Urothelium cell line (cell line): ENCODE measurements around the gene ATRAID.
A peak's percentile ranks its signal among the peaks of the same experiment; 100 is the strongest.
"Not testable (repeated sequence)": the region's sequence is repeated elsewhere in the genome, so short reads cannot be mapped to it uniquely, and the experiment has no call there.

Experiments
- DNase-seq: peaks from one replicate; pipeline ENCODE4 v3.0.0; 2011; ENCODE audit warnings: low spot score, mixed read lengths
- FAIRE-seq: peaks from 2 replicates; lab custom pipeline; 2011; peaks lifted over from hg19 to GRCh38; lab: Jason Lieb, UNC

The ATRAID gene

DNA sequence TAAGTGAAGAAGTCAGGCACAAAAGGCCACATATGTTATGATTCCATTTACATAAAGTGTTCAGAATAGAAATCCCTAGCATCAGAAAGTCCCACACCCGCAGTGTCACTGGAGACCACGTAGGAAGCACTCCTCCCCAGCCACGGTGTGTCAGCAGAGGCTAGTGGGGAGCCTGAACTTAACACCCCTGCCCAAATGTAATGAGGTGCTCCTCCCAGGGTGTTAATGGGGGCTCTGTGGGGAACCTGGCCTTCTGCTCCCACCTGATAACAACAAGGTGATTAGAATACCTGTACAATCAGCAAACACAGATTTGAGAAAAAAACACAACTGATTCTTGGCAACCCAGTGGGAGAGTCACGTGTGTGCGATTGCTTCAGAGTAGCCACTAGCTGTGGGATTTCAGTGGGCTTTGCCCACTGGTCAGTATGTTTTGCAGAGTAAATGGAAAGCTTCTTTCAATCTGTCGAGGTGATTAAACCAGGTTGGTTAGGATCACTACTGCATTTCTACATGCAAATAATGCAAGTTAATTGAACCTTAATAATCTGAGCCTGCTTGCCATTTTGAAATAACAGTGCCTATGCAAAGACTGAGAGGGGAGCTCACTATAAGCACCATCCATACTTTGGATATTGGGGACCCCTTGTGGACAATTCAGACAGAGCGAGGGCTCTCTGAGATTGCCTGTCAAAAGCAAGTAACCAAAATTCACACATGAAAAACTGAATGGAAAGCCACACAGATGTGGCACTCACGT is 20.6 kb upstream of the ATRAID start:
- DNase-seq (peak; percentile 52), FAIRE-seq (no peak)

DNA sequence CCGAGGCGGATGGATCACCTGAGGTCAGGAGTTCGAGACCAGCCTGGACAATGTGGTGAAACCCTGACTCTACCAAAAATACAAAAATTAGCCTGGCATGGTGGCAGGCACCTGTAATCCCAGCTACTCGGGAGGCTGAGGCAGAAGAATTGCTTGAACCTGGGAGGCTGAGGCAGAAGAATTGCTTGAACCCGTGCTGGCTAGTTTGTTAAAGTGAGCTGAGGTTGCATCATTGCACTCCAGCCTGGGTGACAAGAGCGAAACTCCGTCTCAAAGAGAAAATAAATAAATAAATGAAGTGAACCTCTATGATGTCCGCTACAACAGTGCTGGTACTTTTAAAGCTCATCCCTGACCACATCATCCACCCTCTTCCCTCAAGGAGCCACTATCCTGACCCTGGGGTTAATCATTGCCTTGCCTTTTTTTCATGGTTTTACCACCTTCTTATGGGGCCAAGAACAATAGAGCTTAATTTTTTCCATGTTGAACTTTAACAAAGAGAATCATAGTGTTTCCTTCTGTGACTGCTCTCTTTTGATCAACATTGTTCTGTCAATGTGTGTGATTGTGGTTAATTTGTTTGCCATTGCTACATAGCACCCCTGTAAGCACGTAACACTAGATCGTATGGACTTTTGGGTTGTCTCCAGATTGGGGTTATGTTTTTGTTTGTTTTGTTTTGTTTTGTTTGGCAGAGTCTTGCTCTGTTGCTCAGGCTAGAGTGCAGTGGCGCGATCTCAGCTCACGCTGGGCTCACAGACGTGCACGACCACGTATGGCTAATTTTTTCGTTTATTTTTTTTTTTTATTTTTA is 17.1 kb upstream of the ATRAID start:
- DNase-seq (no peak), FAIRE-seq (no peak)

DNA sequence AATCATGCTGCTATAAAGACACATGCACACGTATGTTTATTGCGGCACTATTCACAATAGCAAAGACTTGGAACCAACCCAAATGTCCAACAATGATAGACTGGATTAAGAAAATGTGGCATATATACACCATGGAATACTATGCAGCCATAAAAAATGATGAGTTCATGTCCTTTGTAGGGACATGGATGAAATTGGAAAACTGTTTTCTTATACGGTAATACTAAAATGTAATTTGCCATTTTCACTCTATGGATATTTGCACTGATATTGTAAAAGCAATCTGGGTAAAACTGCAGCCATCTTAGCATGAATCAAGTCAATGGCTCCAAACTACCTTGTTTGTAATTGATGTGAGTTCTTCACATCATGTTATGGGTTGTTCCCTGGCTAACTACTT is 16.0 kb upstream of the ATRAID start:
- not testable (repeated sequence) for DNase-seq, FAIRE-seq

DNA sequence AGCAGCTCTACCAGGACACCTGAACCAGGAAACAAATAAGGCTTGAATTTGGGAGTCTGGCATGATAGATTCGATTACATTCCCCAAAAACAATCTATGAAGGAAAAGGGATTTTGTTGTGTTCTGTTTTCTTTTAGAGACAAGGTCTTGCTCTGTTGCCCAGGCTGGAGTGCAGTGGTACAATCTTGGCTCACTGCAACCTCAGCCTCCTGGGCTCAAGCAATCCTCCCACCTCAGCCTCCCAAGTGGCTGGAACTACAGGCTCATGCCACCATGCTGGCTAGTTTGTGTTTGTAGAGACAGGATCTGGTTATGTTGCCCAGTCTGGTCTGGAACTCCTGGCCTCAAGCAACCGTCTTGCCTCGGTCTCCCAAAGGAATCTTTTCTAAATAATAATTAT is 13.8 kb upstream of the ATRAID start:
- FAIRE-seq, DNase-seq: not testable (repeated sequence)

DNA sequence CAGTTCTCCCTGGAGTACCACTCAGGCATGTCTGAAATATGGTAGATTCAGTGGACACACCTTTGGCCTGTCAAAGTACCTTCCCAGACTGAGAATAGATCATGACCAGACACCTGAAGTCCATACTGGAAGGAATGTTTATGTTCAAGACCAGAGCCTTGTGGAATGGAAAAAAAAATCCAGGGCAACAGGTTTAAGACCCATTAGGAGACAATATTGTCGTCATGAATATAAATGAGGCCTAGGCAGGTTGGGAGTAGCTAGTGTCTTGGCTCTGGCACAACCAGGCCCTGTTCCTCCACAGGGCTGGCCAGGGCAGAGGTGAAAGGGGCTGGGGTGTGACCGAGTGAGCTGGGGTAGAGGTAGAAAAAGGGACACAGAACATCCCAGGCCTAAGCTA is 13.2 kb upstream of the ATRAID start:
- DNase-seq: no peak
- no peak for FAIRE-seq

DNA sequence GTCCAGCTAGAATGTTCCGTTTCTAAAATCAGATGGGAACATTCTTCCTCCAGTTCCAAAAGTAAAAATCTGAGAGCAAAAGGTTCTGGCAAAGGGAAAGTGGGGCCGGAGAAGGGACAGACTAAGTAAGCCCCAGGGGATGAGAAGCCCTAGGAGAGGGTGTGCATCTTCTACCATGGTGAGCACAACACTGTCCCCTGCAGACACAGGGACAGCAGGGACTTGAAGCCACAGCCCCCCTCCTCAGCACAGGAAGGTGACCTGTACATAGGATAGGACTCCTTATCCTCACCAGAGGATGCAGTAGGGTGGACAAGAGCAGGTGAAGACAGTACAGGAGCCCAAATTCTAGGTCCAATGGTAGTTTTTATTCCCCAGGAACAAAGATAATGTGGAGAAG is 12.6 kb upstream of the ATRAID start:
- DNase-seq (no peak), FAIRE-seq (no peak)

DNA sequence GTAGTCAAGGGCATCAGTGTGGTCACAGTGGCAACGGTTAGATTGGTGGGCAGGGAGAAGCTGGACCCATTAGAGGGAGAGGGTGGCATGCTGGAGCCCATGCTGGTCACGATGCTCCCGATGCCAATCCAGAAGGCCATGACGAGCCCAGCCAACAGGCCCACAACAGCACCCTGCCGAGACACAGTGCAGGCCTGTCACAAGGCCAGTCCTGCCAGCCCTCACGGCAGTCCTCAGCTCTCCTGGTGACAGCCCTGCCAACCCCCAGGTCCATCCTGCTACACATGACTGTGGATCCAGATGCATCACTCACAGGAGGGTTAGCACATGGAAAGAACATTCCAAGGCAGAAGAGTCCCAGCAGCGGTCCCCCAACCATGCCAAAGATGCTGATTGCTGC is 10.2 kb upstream of the ATRAID start:
- DNase-seq (no peak), FAIRE-seq (no peak)

DNA sequence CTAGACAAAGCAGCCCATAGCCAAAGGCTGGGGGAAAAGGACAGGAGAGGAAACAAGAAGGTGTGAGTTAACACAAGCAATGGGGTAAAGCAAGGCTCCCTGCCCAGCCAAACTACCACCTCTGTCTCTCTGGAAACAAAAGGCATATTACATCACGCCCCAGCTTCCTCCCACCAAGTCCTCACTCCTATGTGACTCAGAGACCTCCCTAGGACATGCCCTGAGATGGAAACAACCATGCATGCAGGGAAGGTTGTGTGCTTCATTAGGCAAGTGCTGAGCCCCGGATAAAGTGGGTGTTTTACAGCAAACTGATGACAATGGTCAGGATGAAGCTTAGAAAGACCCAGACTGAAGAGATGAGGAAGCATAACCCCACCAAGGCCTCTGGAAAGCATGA is 9.0 kb upstream of the ATRAID start:
- DNase-seq (no peak), FAIRE-seq (no peak)

DNA sequence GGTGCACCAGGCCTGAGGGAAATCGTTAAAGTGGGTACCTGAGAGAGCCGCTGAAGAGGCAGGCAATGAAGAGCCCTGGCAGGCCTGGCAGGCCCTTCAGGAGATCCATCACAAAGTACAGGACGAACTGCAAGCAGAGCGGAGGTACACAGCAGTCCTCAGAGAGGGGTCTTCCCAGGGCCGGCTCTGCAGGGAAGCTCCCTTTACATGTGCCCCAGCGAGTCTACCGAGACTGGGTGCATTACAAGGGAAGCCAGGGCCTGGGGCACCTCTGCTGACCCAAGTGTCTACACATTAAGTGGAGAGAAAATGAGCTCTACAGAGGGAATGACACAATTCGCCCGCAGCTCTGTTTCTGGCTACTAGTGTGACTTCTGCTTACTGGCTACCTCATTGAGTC is 8.1 kb upstream of the ATRAID start:
- DNase-seq (no peak), FAIRE-seq (no peak)

DNA sequence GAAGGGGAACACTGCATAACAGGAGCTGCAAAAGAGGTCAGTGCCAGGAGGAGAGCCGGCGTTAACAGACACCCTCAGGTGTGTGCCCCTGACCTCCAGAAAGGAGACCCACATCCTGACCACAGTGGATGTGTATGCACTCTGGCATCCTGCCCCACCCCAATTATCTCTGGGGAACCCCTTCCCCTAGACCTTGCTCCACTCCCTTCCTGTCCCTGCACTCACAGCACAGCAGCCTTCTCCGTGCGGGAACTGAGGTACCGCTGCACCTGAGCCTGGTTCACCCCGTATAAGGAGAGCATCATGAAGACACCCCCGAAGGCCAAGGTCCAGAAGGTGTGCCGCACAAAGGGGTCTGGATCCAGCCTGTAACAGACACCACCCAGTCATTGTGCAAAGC is 7.3 kb upstream of the ATRAID start:
- FAIRE-seq (no peak), DNase-seq (no peak)

DNA sequence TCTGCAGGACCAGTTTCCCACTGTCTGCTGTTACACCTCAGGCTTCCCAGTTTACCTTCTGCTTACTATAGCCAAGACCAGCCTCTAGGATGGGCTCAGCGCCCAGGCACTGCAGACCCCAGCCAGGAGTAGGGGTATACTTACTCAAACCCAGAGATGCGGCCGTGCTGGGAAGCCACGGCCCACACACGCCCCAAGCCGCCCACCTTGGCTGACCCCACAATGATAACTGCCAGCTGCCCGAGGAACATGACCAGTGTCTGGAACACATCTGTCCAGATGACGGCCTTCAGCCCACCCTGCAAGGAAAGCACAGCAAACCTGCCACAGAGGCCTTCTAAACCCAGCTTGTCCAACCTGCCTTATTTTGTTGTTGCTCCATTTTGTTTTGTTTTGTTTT is 6.6 kb upstream of the ATRAID start:
- DNase-seq (no peak), FAIRE-seq (no peak)

DNA sequence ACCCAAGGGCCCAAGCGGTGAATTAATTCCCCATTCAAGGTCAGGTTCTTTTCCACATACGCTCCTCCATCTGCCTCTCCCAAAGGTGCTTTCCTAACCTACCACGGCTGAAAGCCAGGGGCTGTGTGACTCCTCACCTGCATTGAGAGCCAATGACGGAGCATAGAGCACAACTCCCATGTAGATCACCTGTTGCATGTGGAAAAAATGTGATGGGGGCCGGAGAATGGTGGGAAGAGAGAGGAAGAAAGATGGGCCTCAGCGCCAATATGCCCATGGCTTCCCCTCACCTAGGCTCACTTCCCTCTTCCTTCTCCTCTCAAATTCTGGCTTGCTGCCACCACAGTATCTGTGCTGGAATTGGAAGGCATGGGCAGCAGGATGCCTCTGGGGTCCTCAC is 5.5 kb upstream of the ATRAID start:
- no peak for DNase-seq
- no peak for FAIRE-seq

DNA sequence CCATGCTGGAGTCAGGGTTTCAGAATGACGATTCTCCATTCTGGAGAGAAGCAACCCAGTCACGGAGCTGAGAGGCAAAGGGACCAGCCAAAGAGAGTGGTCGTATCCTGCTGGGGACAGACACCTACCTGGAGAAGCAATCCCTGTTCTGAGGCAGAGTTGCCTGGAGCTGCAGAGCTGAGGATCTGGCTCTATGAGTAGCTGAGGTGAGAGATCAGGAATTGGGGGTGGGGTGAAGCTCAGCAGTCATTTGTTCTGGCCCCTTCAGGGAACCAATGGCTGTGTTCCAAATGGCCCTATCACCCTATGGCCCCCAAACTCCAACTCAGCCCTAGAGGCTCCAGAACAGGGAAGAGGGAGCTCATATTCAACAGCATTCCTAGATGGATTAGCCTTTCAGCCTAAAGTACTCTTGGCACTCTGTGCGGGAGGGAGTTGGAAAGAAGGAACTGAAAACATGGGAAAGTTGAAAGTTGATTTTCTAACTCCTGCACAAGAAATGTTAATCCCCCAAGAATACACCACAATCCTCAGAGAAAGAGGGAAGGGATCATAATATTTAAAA is 3.3 kb upstream of the ATRAID start:
- DNase-seq: no peak
- no peak for FAIRE-seq

DNA sequence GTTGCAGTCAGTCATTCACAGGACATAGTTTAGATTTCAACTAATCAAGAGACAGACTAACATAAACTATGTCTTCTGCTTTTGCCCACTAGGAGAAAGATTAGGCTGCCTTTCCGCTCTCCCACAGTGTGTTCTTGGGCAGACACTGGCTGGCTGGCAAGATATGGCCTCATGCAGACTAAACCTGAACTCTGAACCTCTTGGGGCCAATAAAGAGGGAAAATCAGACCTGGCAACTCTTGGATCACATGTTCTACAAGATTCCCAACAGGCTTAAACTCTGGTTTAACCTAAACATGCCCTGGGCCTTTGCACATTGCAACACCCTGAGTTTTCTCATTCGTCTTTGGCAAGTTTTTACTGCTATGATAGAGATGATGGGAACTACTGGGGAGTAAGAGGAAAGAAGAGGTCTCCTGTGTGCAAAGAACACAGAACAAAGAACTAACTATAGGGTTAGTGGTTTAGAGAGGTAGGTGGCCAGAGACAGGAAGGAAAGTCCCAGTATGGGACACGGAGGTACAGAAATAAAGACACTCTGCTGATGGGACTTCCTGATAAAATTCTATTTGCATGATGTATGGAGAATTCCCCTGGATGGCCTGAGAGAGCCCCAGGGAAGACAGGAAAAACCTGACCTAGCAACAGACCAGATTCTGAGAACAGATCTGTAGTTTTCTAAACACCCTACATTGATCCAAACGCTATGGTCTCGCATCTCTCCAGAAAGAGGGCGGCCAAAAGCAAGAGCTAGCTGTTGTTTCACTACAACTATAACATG is 2.0 kb upstream of the ATRAID start:
- no peak for FAIRE-seq
- DNase-seq: no peak

DNA sequence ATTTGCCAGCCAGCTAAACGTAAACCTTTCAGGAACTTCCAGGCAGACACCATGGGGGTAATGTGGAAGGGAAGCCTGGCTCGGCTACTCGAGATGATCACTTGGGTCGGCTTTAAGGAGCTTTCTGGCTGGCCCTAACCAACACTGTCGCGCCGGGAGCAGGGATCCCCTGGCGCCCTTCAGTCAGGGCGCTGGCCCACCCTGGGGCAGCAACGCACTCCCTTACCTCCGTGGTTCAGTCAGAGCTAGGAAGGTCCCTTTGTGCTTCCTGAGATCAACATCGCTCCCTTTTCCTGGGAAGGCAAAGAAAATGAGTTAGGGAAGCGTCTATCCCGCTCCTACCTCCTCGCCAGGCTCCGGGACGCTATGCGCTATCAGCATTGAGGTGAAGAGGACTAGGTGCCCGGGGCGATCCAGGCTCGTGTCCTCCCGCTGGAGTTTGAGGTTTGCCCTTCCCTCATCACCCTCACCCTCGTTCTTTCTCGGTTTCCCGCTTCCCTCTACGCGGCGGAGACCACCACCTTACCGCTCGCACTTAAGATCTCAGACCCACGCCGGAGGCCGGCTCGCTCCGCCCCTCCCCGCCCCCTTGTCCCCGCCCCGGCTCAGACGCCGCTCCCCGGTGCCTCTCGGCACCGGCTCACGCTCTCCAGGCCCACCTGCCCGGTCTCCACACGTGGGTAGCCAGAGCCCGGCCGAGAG is 449 bp upstream of the ATRAID start:
- DNase-seq (no peak), FAIRE-seq (peak; percentile 9)

DNA sequence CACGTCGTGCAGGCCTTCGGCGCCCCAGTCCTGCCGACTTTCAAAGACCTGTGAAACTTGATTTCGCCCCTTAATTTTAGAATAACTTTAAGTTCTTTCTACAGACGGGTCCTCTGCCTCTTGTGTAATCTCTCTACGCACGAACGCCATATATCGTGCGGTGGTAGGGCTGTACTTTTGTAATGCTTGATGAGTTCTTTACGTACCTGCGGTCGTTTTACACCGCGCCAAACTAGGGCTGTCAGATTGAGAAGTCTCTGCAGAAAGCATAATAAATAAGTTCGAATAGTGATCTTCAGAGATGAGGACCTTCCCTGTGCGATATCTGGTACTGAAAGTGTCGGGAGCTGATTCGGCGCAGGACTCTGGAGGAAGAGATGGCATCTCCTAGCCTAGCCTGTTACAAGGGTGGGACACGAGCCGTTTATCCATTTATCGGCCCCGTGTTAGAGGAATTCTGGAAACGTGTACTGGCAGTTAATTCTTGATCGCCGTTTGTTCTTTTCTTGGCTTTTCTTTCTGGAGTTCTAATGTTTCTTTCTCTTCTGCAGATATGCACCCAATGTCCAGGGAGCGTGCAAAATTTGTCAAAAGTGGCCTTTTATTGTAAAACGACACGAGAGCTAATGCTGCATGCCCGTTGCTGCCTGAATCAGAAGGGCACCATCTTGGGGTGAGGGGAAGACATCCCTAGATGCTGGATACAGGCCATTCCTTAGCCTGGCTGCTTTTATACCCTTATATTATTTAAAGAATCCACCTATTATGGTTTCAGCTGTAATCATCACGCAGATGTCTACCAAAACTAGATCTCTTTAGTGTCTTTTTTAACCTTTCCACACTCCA is 1.0 kb downstream of the ATRAID start:
- FAIRE-seq (no peak), DNase-seq (peak; percentile 36)

DNA sequence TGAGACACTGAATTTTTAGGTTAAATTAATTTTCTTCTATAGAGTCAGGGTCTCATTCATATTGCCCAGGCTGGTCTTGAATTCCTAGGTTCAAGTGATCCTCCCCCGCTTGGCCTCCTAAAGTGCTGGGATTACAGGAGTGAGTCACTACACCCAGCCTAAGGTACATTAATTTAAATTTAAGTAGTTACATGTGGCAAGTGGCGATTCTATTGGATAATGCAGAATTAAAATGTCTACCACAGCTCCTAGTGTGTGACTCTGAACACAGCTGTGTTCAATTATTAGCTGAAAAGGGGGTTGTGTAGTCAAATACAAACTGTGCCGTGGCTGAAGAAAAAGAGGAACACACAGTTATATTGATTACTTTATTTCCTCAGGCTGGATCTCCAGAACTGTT is 3.1 kb downstream of the ATRAID start:
- FAIRE-seq (no peak), DNase-seq (no peak)

DNA sequence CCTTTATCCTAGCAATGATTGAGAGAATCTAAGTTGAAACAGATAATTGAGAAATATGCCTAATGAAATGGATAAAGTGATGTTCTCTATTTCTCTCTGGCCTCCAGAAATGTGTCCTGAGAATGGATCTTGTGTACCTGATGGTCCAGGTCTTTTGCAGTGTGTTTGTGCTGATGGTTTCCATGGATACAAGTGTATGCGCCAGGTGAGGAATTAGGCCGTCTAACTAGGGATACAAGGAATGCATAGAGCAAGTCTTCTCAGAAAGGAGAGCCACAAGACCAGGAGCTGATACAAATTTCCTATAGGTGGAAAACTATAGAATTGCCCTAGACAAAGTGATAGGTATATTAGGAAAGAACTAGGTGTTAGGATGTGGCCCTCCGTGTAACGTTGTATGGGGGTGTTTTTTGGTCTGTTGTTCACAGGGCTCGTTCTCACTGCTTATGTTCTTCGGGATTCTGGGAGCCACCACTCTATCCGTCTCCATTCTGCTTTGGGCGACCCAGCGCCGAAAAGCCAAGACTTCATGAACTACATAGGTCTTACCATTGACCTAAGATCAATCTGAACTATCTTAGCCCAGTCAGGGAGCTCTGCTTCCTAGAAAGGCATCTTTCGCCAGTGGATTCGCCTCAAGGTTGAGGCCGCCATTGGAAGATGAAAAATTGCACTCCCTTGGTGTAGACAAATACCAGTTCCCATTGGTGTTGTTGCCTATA is 4.7 kb downstream of the ATRAID start:
- no peak for DNase-seq

More for the DNA sequence above, 4.7 kb downstream of the ATRAID start:
- FAIRE-seq: no peak
